IPS-18c (cell line): Measurements from ENCODE around the gene ADGRL1.
"Not testable (repeated sequence)": the region's sequence is repeated elsewhere in the genome, so short reads cannot be mapped to it uniquely, and the experiment has no call there.

Source experiments
- H3K4me3 ChIP-seq: 2 replicates; pipeline ENCODE4 v1.7.0; 2013; ENCODE audit warnings: low read depth, mild to moderate bottlenecking, low read length, moderate library complexity; ENCODE audit not compliant: insufficient read depth
- H3K9me3 ChIP-seq: one replicate; pipeline ENCODE4 v1.6.1; 2013; ENCODE audit warnings: mild to moderate bottlenecking, low read length, moderate library complexity; ENCODE audit not compliant: control insufficient read depth, insufficient read depth

Gene ADGRL1

DNA sequence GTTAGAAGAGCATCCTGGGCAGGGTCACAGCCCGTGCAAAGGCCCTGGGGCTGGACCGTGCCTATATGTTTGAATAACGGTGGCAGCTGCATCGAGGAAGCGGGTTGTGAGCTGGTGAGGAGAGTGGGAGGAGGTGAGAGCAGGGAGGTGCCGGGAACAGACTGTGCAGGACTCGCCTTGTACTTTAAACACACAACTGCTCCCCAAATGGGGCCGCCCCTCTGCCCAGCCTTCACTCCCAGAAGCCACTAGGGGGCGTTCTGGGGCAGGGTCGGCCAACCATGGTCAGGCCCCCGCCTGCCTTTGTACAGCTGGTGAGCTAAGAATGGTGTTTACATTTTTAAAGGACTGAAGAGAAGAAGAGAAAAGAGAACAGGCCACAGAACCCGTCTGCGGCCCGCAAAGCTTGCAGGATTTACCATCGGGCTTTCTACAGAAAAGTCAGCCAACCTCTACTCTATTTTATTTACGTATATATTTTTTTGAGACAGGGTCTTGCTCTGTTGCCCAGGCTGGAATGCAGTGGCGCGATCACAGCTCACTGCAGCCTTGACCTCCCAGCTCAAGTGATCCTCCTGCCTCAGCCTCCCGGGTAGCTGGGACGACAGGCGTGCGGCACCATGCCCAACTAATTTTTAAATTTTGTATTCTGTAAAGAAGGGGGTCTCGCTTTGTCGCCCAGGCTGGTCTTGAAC is 5.7 kb downstream of the ADGRL1 start:
- H3K9me3 ChIP-seq, H3K4me3 ChIP-seq: not testable (repeated sequence)

DNA sequence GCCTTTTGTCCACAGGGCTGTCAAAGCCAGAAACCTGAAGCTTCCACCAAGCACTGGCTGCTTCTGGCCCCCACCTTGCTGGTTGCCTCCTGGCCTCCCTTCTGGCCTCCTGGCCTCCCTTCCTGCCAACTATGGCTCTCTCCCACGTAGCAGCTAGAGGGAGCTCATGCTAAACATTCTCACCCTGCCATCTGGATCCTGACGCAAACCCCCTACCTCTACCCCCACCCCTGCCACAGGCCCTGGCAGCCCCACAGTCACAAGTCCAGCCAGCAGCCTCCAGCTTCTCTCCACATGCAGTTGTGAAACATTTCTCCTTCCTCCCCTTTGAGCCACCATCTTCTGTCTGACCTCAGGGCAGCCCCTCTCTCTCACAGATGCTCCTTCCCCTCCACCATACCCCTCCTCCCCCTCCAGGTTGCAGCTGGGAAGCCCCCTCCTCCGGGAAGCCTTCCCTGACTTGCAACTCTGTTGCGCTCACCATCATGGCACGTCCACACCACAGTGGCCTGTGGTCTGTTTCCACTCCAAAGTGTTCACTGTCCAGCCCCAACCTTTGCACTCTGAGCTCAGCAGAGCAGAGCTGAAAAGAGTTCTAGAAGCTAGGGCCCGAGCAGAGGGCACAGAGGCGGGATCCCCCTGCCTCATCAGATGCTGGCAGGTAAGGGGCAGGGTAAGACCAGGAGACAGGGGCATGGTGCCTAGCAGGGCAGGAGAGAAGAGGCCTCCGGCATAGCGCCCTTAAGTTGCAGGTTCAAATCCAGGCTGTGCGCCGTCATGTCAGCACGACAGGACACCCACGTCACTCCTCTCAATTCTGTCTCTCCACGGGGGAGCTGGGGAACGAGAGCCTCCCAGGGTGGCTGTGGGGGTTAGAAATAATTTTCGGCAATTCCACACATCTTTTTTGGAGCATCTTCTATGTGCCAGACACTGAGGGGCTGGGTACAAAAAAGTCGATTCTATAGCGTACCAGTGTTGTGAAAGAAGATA is 7.3 kb downstream of the ADGRL1 start:
- H3K9me3 ChIP-seq: no peaks in the 10 kb centered on the region
- no peak overlapping the region for H3K4me3 ChIP-seq

DNA sequence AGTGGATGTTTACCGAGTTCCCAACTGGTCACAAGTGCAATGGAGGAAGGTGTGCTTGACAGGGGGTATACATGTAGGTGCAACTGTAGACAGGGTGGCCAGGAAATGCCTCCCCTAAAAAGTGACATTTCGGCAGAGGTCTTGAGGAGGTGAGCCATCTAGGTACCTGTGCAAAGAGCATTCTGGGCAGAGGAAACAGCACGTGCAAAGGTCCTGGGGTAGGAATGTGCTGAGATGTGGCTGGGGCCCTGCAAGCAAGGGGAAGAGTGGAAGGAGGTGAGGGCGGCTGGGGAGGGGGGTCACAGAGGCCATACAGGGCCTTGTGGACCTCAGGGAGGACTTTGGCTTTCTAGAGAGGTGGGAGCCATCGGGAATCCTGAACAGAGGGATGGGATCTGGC is 8.1 kb downstream of the ADGRL1 start:
- Histone ChIP-seq H3K9me3 (no peaks in the 10 kb centered on the region), H3K4me3 (no peak overlapping the region)

DNA sequence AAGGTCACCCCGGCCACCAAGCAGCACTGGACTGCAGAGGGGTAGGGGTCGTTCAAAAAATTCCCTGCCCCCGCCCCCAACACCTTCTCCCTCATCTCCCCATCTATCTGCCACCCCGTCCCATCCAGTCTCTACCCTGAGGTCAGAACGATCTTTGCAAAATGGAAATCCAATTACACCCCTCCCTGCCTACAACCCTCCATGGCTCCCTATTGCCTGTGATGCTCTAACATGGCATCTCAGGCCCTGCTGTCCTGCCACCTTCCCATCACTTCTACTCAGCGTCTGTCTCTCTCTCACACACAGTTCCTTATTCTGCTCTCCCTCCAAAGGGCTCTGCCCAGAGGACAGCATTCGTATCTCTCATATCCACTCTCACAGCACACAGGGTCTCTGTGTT is 8.7 kb downstream of the ADGRL1 start:
- H3K9me3 ChIP-seq, H3K4me3 ChIP-seq: not testable (repeated sequence)

DNA sequence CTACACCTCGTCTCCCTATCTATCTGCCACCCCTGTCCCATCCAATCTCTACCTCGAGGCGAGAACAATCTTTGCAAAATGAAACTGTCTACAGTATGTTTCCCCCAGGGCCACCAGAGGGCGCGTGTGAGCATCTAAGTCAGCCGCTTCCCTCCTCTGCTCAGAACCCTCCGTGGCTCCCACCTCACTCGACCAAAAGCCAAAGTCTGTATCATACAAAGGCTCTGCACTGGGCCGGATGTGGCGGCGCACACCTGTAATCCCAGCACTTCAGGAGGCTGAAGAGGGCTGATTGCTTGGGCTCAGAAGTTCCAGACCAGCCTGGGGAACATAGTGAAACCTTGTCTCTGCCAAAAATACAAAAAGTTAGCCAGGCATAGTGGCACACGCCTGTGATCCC is 9.9 kb downstream of the ADGRL1 start:
- not testable (repeated sequence) for H3K9me3 ChIP-seq, H3K4me3 ChIP-seq

DNA sequence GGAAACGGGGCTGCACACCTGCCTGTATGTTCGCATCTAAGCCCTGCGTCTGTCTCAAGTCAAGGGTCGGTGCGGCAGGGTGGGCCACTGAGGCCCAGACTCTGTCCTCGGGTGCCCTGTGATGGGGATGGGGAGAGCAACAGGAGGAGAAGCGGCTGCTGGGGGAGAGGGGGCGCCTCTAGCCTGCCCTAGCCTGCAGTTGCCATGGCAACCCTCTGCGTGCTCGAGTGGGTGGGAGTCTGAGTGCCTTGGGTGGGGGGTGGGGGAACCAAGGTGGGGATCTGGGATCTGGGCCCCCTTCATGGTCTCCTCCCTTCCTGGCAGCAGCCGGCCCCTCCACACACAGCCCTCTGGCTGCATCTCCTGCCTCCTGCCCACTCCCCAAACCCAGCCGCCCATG is 10.8 kb downstream of the ADGRL1 start:
- not testable (repeated sequence) for H3K4me3 ChIP-seq, H3K9me3 ChIP-seq

DNA sequence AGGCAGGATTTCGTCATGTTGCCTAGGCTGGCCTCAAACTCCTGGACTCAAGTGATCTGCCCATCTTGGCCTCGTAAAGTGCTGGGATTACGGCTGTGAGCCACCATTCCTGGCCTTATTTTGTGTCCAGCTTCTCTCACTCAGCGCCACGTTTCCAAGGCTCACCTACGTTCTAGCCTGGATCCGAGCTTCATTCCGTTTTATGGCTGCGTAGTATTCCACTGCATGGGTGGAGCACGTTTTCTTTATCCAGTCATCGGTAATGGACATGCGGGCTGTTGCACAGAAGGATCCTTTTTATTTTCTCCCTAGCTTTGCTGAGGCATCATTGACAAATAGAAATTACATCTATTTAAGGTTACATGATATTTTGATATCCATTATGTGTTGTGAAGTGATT is 16.6 kb downstream of the ADGRL1 start:
- Histone ChIP-seq H3K9me3 (no peaks in the 10 kb centered on the region), H3K4me3 (no peak overlapping the region)

DNA sequence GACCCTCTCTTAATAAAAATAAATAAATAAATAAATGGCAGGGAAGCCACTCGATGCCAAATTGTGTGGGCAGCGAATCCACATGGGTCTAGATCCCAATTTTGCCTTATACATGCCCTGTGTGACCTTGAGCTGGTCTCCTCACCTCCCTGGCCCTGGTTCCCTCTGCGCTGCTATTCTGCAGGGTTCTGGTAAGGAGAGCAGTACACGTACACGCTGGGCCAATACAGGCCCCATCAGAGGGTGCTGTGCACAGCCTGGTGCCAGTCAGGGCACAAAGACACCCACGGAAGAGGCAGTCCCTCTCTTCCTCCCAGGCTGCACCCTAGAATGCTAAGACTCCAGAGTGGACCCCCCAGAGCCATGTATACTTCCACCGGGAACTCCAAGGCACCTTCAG is 17.9 kb downstream of the ADGRL1 start:
- not testable (repeated sequence) for H3K4me3 ChIP-seq, H3K9me3 ChIP-seq

DNA sequence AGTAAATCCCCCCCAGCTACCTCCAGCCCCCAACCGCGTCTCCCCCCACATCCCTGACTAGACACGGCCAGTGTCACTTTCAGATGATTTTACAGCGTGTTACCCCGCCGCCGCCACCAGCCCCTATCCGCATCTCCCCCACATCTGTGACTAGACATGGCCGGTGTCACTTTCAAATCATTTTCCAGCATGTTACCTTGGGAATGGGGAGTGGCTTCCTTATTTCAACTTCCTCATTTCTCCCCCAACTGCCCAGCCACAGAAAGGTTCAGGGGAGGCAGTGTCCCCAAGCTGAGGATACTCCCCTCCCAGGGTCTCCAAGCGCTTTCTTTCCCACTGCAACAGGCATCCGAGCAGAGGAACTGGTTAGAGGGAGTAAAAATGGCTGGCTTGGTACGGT is 18.4 kb downstream of the ADGRL1 start:
- Histone ChIP-seq H3K4me3 (no peak overlapping the region), H3K9me3 (no peaks in the 10 kb centered on the region)

DNA sequence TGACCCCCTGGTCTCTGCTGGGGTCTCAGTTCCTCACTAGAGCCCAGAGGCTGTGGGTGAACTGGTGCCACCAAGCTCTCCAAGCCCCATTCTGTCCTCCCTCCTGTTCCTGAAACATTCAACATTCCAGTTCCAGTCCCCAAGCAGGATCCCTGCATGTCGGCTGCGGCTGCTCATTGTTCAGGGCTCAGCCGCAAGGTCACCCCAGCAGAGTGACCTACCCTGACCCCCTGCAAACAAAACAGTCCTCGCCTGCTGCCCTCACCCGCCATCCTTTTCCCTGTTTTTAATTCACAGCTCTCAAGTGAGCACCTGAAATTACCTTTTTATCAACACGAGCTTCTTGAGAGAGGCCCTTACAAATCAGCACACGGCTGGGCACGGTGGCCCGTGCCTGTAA is 19.3 kb downstream of the ADGRL1 start:
- not testable (repeated sequence) for H3K4me3 ChIP-seq, H3K9me3 ChIP-seq

DNA sequence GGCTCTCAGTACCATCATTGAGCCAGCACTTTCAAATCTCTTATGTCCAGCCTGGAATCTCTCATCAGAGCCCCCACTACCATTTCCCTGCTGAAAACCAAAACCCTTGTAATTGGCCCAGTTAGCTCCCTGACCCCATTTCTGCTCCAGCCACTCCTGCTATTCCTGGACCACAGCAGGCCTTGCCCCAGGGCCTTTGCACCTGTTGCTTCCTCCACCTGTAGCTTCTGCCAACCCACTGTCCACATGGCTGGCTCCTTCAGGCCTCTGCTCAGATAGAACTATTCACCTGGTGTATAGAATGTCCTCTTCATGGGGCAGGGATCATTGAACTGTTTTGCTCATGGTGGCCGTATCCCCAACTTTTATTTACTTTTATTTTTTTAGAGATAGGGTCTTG is 20.3 kb downstream of the ADGRL1 start:
- H3K9me3 ChIP-seq, H3K4me3 ChIP-seq: not testable (repeated sequence)

DNA sequence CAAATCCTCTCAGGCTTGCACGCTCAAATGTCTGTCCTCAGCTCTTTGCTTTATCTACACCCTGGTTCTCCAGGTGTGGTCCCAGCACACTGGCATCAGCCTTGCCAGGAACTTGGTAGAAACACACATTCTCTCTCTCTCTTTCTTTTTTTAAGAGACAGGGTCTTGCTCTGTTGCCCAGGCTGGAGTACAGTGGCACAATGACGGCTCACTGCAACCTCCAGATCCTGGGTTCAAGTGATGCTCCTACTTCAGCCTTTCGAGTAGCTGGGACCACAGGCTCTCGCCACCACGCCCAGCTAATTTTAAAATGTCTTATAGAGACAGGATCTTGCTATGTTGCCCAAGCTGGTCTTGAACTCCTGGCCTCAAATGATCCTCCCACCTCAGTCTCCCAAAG is 20.8 kb downstream of the ADGRL1 start:
- Histone ChIP-seq H3K9me3 (no peaks in the 10 kb centered on the region), H3K4me3 (no peak overlapping the region)

DNA sequence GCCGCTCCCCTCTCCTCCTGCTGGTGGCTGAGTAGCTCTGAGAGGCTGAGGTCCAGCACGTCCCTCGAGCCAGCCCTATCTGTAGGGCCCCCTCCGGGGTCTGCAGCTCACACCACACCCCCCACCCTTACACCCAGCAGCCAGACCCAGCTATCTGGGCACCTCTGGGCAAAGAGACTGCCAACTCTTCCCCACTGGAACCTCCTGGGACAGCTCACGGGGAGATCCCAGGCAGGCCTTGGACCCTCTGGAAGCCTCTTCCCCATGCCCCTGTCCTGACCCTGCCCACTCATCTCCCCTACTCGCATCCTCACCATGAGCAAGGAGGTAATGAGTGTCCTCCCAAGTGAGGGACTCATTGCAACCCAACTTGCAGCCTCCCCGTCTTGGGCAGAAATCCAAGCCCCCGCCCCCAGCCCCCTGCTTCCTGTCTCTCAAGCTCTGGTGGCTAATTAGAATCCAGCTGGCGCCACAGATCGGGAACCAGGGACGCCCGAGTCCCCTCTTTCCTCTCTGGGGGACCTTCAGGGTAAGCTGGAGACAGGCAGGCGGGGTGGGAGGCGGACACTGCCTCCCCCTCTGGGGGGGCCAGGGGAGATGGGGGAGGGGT is 22.1 kb downstream of the ADGRL1 start:
- H3K4me3 ChIP-seq: no peak overlapping the region

DNA sequence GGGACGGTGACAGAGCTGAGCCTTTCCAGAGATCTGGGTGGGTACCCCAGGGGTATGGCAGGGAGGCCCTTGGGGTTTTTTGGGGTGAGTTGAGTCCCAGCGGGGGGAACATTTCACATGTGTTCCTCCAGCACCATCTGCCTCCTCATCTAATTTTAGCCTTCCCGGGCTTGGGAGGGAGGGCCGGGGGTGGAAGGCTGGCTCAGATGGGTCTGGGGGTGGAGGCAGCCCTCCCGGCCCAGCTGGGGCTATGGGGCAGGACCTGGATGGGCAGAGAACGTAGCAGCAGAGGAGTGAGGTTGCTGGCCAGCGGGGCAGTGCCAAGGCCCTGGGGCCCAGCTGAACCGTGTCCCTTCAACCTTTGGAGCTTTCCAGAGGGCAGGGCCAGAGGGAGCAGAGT is 23.5 kb downstream of the ADGRL1 start:
- H3K4me3 ChIP-seq: no peak overlapping the region
- H3K9me3 ChIP-seq: no peaks in the 10 kb centered on the region

More for the DNA sequence above, 22.1 kb downstream of the ADGRL1 start:
- no peaks in the 10 kb centered on the region for H3K9me3 ChIP-seq

DNA sequence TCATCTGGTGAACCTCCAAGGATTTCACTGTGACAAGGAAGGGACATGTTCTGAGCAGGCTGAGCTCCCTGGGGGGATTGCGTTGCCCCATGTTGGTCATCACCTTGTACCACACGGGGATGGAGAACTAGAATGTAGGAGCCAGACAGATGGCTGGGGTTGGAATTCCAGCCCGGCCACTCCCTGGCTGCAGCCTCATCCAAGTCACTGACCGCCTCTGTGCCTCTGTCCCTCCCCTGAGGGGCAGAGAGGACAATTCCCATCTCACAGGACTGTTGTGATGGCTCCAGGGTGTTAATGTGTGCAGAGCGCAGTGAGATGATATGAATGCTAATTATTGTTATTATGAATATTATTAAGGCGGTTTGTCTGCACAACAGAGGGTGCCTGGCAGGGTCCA is 24.1 kb downstream of the ADGRL1 start:
- no peaks in the 10 kb centered on the region for H3K9me3 ChIP-seq
- no peak overlapping the region for H3K4me3 ChIP-seq

DNA sequence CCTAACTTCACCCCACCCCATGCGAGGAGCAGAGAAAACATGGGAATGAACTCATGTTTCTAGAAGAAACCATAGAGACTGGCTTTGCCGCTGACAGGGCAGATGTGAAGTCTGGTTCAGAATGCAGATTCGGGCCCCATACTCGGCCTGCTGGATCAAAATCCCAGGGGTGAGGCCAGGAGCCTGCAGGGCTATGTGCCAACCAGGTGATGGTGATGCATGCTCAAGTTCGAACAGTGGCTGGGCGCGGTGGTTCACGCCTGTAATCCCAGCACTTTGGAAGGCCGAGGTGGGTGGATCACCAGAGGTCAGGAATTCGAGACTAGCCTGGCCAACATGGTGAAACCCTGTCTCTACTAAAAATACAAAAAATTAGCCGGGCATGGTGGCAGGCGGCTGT is 24.8 kb downstream of the ADGRL1 start:
- H3K9me3 ChIP-seq, H3K4me3 ChIP-seq: not testable (repeated sequence)

DNA sequence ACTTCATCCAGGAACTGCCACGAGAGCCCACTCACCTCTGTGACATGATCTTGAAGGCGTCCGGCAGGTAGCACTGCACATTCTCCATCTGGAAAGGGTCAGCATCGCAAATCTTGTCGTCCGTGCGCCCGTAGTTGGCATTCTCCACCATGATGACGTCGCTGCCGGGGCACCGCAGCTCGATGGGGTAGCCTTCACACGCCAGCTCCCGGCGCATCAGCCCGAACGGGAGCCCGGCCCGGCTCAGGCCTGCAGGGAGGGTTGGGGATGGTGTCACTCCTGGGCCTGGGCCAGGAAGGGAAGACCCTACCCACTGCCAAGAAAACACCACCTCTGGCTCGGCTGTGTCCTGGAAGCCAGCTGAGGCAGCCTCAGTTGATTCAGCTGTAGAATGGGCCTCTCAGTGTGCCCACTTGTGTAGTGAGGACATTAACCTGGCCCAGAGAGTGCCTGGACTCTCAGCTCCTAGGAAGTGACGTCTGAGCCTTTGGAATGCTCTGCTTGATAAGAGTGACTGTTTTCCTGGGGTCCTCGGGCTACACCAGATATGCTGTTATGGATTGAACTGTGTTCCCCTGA is 28.4 kb downstream of the ADGRL1 start:
- H3K4me3 ChIP-seq: no peak overlapping the region
- H3K9me3 ChIP-seq: no peaks in the 10 kb centered on the region

DNA sequence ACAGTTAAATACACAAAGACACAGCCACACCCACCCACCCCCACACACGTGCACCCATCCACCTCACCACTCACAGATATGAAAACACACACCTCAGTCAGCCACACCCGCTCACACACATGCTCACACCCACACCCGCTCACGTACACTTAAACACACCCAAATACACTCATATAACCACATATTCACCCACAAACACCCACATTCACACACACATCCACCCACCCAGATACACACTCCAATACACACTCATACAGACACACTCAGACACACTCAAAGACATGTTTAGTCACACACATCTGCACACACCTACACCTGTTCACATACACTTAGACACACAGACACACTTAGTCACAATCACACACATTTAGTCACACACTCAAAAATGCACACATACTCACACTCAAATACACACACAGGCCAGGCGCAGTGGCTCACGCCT is 30.6 kb downstream of the ADGRL1 start:
- H3K9me3 ChIP-seq: no peaks in the 10 kb centered on the region

More for the DNA sequence above, 30.6 kb downstream of the ADGRL1 start:
- no peak overlapping the region; the same call in 1 of the 2 replicates for H3K4me3 ChIP-seq
